Progenitor cell of endocrine pancreas (in vitro differentiated cells): Measurements from ENCODE around the gene GOSR1. TPM values are rescaled to one million over a fixed set of nuclear protein-coding genes. Genes with fewer than 3 reads are reported as not detected.
"Not testable (repeated sequence)": the region's sequence is repeated elsewhere in the genome, so short reads cannot be mapped to it uniquely, and the experiment has no call there.

Source experiments
- DNase-seq: peaks from one replicate; pipeline ENCODE4 v3.0.0; 2021; ENCODE audit warnings: low spot score; ENCODE audit not compliant: unreplicated experiment
- H3K27ac Mint-ChIP-seq: 2 replicates; pipeline ENCODE4 v1.8.0; 2021; ENCODE audit warnings: mild to moderate bottlenecking, moderate library complexity, mixed read lengths
- H3K27me3 Mint-ChIP-seq: 2 replicates; pipeline ENCODE4 v1.8.0; 2021; ENCODE audit warnings: mixed read lengths
- H3K36me3 Mint-ChIP-seq: 2 replicates; pipeline ENCODE4 v1.8.0; 2022; ENCODE audit warnings: mixed read lengths; ENCODE audit not compliant: insufficient read depth
- H3K4me1 Mint-ChIP-seq: 2 replicates; pipeline ENCODE4 v1.8.0; 2021; ENCODE audit warnings: low read depth, mixed read lengths
- H3K4me3 Mint-ChIP-seq: 2 replicates; pipeline ENCODE4 v1.8.0; 2021; ENCODE audit warnings: low read depth, mild to moderate bottlenecking, moderate library complexity, mixed read lengths
- H3K9me3 Mint-ChIP-seq: 2 replicates; pipeline ENCODE4 v1.8.0; 2021; ENCODE audit warnings: low read depth, mixed read lengths
- total RNA-seq: library from RNA; stranded (reverse); gene quantifications from 2 replicates; pipeline ENCODE4 v1.2.1, GENCODE V29; 2021
- TF ChIP-seq, protein P1 (sequence below): fragments of 200-600 bp; sonication (generic); IDR thresholded peaks from one replicate; pipeline ENCODE4 v1.5.0; 2021; ENCODE audit warnings: antibody characterized with exemption, mild to moderate bottlenecking; ENCODE audit not compliant: unreplicated experiment

The GOSR1 gene
- total RNA-seq, 1 donor from 2014 or later = 64.9 TPM

GRCh38 chr17:30534938-30535921 lies 58.0 kb downstream of the GOSR1 start:
- Mint-ChIP-seq H3K36me3 (no peaks in the 10 kb centered on the region), H3K4me1 (no peaks in the 10 kb centered on the region), H3K9me3 (peaks cover 3% of the 10 kb centered on the region), H3K27ac (no peak overlapping the region), H3K27me3 (no peaks in the 10 kb centered on the region), H3K4me3 (no peak overlapping the region)
- DNase-seq = no peak
- TF ChIP-seq, protein P1, sequence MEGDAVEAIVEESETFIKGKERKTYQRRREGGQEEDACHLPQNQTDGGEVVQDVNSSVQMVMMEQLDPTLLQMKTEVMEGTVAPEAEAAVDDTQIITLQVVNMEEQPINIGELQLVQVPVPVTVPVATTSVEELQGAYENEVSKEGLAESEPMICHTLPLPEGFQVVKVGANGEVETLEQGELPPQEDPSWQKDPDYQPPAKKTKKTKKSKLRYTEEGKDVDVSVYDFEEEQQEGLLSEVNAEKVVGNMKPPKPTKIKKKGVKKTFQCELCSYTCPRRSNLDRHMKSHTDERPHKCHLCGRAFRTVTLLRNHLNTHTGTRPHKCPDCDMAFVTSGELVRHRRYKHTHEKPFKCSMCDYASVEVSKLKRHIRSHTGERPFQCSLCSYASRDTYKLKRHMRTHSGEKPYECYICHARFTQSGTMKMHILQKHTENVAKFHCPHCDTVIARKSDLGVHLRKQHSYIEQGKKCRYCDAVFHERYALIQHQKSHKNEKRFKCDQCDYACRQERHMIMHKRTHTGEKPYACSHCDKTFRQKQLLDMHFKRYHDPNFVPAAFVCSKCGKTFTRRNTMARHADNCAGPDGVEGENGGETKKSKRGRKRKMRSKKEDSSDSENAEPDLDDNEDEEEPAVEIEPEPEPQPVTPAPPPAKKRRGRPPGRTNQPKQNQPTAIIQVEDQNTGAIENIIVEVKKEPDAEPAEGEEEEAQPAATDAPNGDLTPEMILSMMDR = no peak

DNA sequence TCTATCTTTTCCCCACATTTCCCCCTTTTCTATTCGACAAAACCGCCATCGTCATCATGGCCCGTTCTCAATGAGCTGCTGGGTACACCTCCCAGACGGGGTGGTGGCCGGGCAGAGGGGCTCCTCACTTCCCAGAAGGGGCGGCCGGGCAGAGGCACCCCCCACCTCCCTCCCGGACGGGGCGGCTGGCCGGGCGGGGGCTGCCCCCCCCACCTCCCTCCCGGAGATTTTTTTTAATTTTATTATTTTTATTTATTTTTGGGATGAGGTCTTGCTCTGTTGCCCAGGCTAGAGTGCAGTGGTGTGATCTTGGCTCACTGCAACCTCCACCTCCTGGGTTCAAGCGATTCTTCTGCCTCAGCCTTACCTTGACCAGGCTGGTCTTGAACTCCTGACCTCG lies 59.6 kb downstream of the GOSR1 start:
- DNase-seq, H3K27me3 Mint-ChIP-seq, H3K9me3 Mint-ChIP-seq, H3K27ac Mint-ChIP-seq, H3K36me3 Mint-ChIP-seq, H3K4me3 Mint-ChIP-seq, H3K4me1 Mint-ChIP-seq: not testable (repeated sequence)

- not testable (repeated sequence) for H3K4me1 Mint-ChIP-seq, H3K36me3 Mint-ChIP-seq, H3K27me3 Mint-ChIP-seq, H3K9me3 Mint-ChIP-seq, DNase-seq, H3K4me3 Mint-ChIP-seq, H3K27ac Mint-ChIP-seq
Observed at GRCh38 chr17:30537667-30538066, 60.5 kb downstream of the GOSR1 start.

DNA sequence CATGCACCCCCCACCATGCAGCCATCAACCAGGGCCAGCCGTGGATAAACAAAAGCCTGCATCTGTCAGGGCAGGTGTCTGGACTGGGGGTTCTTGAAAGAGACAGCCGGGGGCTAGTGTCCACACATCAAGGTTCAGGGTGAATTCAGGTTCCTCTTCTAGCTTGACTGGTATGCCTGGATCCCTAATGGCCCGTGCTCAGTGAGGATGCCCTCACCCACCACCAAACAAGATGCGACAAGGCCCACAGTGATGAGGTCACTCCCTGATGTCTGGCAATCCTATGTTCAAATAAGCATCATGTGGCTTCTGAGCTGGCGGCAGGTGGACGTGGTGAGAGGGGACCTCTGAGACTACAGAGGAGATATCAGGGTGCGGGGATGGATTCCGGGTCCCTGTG lies 64.6 kb downstream of the GOSR1 start:
- no peak overlapping the region for H3K4me3 Mint-ChIP-seq
- H3K27me3 Mint-ChIP-seq = no peaks in the 10 kb centered on the region
- DNase-seq = no peak
- H3K27ac Mint-ChIP-seq = no peak overlapping the region
- H3K4me1 Mint-ChIP-seq = no peaks in the 10 kb centered on the region
- no peaks in the 10 kb centered on the region for H3K36me3 Mint-ChIP-seq
- H3K9me3 Mint-ChIP-seq = peaks cover 3% of the 10 kb centered on the region
- TF ChIP-seq, protein P1 = no peak

- H3K9me3 Mint-ChIP-seq = no peaks in the 10 kb centered on the region
- no peak overlapping the region for H3K4me3 Mint-ChIP-seq
- H3K27ac Mint-ChIP-seq = no peak overlapping the region
- no peaks in the 10 kb centered on the region for H3K4me1 Mint-ChIP-seq
- TF ChIP-seq, protein P1 = no peak
- no peaks in the 10 kb centered on the region for H3K36me3 Mint-ChIP-seq
- no peak for DNase-seq
- peaks cover under 1% of the 10 kb centered on the region for H3K27me3 Mint-ChIP-seq
Observed at GRCh38 chr17:30543456-30543855, 66.2 kb downstream of the GOSR1 start.

DNA sequence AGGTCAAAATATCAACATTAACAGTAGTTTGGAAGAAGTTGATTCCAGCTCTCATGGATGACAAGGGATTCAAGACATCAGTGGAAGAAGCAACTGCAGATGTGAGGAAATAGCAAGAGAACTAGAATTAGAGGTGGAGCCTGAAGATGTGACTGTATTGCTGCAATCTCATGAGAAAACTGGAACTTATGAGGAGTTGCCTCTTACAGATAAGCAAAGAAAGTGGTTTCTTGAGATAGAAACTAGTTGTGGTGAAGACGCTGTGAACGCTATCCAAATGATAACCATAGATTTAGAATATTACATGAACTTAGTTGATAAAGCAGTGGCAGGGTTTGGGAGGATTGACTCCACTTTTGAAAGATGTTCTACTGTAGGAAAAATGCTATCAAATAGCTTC lies 67.8 kb downstream of the GOSR1 start:
- TF ChIP-seq, protein P1 = no peak
- Mint-ChIP-seq H3K4me3 (no peak overlapping the region), H3K27ac (no peak overlapping the region)

More for the DNA sequence above, 67.8 kb downstream of the GOSR1 start:
- H3K27me3 Mint-ChIP-seq = peaks cover 3% of the 10 kb centered on the region
- H3K36me3 Mint-ChIP-seq = no peaks in the 10 kb centered on the region
- no peak for DNase-seq
- H3K4me1 Mint-ChIP-seq = no peaks in the 10 kb centered on the region
- no peaks in the 10 kb centered on the region for H3K9me3 Mint-ChIP-seq
